Measurements from ENCODE around the gene TSPAN11.

DNA sequence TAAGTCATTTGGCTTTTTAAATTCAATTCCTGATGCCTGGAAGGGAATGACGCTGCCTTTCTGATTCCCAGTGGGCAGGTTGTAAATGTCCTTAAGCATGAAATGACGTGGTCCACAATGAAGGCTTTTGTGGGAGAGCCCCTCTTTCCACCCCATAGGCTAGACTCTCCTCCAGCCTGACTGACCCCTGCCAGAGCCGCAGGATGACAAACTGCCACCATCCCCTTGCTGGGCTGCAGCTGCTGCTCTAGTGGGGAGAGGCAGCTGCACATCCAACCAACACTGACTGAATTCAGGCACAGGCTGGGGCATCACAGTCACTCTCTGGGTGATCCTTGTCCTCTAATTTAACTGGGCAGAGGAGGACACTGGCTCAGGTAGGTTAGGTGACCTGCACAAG is 6.3 kb downstream of the TSPAN11 start:
- TF ChIP-seq, protein P1, sequence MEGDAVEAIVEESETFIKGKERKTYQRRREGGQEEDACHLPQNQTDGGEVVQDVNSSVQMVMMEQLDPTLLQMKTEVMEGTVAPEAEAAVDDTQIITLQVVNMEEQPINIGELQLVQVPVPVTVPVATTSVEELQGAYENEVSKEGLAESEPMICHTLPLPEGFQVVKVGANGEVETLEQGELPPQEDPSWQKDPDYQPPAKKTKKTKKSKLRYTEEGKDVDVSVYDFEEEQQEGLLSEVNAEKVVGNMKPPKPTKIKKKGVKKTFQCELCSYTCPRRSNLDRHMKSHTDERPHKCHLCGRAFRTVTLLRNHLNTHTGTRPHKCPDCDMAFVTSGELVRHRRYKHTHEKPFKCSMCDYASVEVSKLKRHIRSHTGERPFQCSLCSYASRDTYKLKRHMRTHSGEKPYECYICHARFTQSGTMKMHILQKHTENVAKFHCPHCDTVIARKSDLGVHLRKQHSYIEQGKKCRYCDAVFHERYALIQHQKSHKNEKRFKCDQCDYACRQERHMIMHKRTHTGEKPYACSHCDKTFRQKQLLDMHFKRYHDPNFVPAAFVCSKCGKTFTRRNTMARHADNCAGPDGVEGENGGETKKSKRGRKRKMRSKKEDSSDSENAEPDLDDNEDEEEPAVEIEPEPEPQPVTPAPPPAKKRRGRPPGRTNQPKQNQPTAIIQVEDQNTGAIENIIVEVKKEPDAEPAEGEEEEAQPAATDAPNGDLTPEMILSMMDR (IDR thresholded peaks at IDR 0.05; ENCODE audit: insufficient read depth, low read depth, low read length), result no peak
- no peak for TF ChIP-seq EZH2 (IDR thresholded peaks at IDR 0.05; ENCODE audit: insufficient read depth, low read length)

All from astrocyte (in vitro differentiated cells and primary cell).